ENCODE results near the gene FBF1. TPM values are rescaled to one million over a fixed set of nuclear protein-coding genes. Genes with fewer than 3 reads are reported as not detected.

Gene FBF1
- total RNA-seq: 10 to 100 TPM; 24.9 to 34.0 (median 33.0) TPM
- 22.8 TPM for total RNA-seq (2013)

GRCh38 chr17:75940727-75941441 is at the start of gene FBF1:
Gene FBF1 (minus strand): TSS chr17:75941042. CDS start chr17:75938149, 2,893 bp downstream.
- Mint-ChIP-seq H3K27ac (peak within 1 kb of the TSS; percentile 65 to 92), H3K9me3 (no peaks in the 10 kb centered on the region), H3K36me3 (no peaks in the 10 kb centered on the region), H3K27me3 (ENCODE audit: low read depth in 2 of 2) (no peaks in the 10 kb centered on the region), H3K4me1 (peaks cover 11 to 13% of the 10 kb centered on the region in 2 donors), H3K4me3 (peak within 1 kb of the TSS; percentile 89)
- WGBS (ENCODE audit: insufficient coverage): under 1% methylated on average over 63 of the region's 63 CpGs
- Histone ChIP-seq H3K4me1 (ENCODE audit: control insufficient read depth, insufficient read depth, low read length) (peaks cover 13% of the 10 kb centered on the region), H3K4me3 (ENCODE audit: low read length) (peak within 1 kb of the TSS; percentile 62), H3K36me3 (ENCODE audit: control insufficient read depth, insufficient read depth, low read length) (peaks cover 2% of the 10 kb centered on the region), H3K9me3 (ENCODE audit: control insufficient read depth, insufficient read depth, low read length) (no peaks in the 10 kb centered on the region), H3K27ac (ENCODE audit: low read length) (peak within 1 kb of the TSS; percentile 54), H3K27me3 (ENCODE audit: control insufficient read depth, insufficient read depth, low read length) (no peaks in the 10 kb centered on the region)
- DNase-seq (peak; percentile 82 to 91), ATAC-seq (peak; percentile 99 to 100 (median 99))
- no peak for TF ChIP-seq CTCF (IDR thresholded peaks at IDR 0.05)
- intact Hi-C loops (cut with micrococcal nuclease): loop anchor here (1.0 to 10.0 kb wide), 3 partner anchors 36 to 56 kb away; partner anchors contain the start of genes ACOX1, MRPL38 and TEN1

GRCh38 chr17:75987041-75987440 is 46.2 kb upstream of the FBF1 start:
- peaks cover under 1% of the 10 kb centered on the region for H3K36me3 ChIP-seq (ENCODE audit: control insufficient read depth, insufficient read depth, low read length)
- H3K4me1 ChIP-seq (ENCODE audit: control insufficient read depth, insufficient read depth, low read length): no peaks in the 10 kb centered on the region
- DNase-seq: no peak
- H3K36me3 Mint-ChIP-seq: no peaks in the 10 kb centered on the region
- ATAC-seq: no peak
- no peak overlapping the region for H3K4me3 ChIP-seq (ENCODE audit: low read length)
- no peak overlapping the region for H3K27ac Mint-ChIP-seq
- intact Hi-C loops (cut with micrococcal nuclease): no loop called here
- H3K9me3 Mint-ChIP-seq: no peaks in the 10 kb centered on the region
- H3K9me3 ChIP-seq (ENCODE audit: control insufficient read depth, insufficient read depth, low read length): no peaks in the 10 kb centered on the region
- no peak overlapping the region for H3K4me3 Mint-ChIP-seq
- H3K27ac ChIP-seq (ENCODE audit: low read length): no peak overlapping the region
- no peaks in the 10 kb centered on the region for H3K4me1 Mint-ChIP-seq
- H3K27me3 Mint-ChIP-seq (ENCODE audit: low read depth in 2 of 2): no peaks in the 10 kb centered on the region
- WGBS (ENCODE audit: insufficient coverage): 96% methylated on average over 2 of the region's 4 CpGs
- no peaks in the 10 kb centered on the region for H3K27me3 ChIP-seq (ENCODE audit: control insufficient read depth, insufficient read depth, low read length)
- no peak for TF ChIP-seq CTCF (IDR thresholded peaks at IDR 0.05)

- H3K27ac Mint-ChIP-seq: no peak overlapping the region
- no peak for TF ChIP-seq CTCF (IDR thresholded peaks at IDR 0.05)
Measured at GRCh38 chr17:75985986-75986385, 45.1 kb upstream of the FBF1 start.

More at GRCh38 chr17:75985986-75986385, 45.1 kb upstream of the FBF1 start:
- no peak overlapping the region for H3K4me3 Mint-ChIP-seq
- DNase-seq: no peak
- peaks cover 0 to under 1% of the 10 kb centered on the region in 2 donors for H3K4me1 Mint-ChIP-seq
- Histone ChIP-seq H3K4me3 (ENCODE audit: low read length) (no peak overlapping the region), H3K27ac (ENCODE audit: low read length) (no peak overlapping the region), H3K4me1 (ENCODE audit: control insufficient read depth, insufficient read depth, low read length) (no peaks in the 10 kb centered on the region), H3K9me3 (ENCODE audit: control insufficient read depth, insufficient read depth, low read length) (no peaks in the 10 kb centered on the region), H3K27me3 (ENCODE audit: control insufficient read depth, insufficient read depth, low read length) (no peaks in the 10 kb centered on the region), H3K36me3 (ENCODE audit: control insufficient read depth, insufficient read depth, low read length) (no peaks in the 10 kb centered on the region)
- 100% methylated on average over 1 of the region's 4 CpGs for WGBS (ENCODE audit: insufficient coverage)
- H3K9me3 Mint-ChIP-seq: no peaks in the 10 kb centered on the region
- intact Hi-C loops (cut with micrococcal nuclease): no loop called here
- no peaks in the 10 kb centered on the region for H3K36me3 Mint-ChIP-seq
- H3K27me3 Mint-ChIP-seq (ENCODE audit: low read depth in 2 of 2): no peaks in the 10 kb centered on the region
- ATAC-seq: no peak
